GM19324 (cell line): ENCODE data around the gene SLC39A7.
A peak's percentile ranks its signal among the peaks of the same experiment; 100 is the strongest.

Source experiments
- ATAC-seq: cut with Tn5 transposase; IDR thresholded peaks from one replicate; pipeline ENCODE4 v1.9.1; 2021; ENCODE audit warnings: mild to moderate bottlenecking, moderate library complexity; ENCODE audit not compliant: unreplicated experiment, low FRiP score

SLC39A7 gene

GRCh38 chr6:33203443-33204164, 2.9 kb downstream of the SLC39A7 start:
- no peak for ATAC-seq

GRCh38 chr6:33204165-33204414, 3.4 kb downstream of the SLC39A7 start:
- ATAC-seq = no peak

GRCh38 chr6:33204415-33205190, 3.9 kb downstream of the SLC39A7 start, which contains the start of gene HSD17B8:
HSD17B8 (plus strand) TSS chr6:33204655; CDS start chr6:33204669, 14 bp downstream.
- ATAC-seq = peak; percentile 53

GRCh38 chr6:33205191-33206026, 4.7 kb downstream of the SLC39A7 start:
- ATAC-seq = no peak

GRCh38 chr6:33206027-33206863, 5.6 kb downstream of the SLC39A7 start:
- ATAC-seq = no peak

- ATAC-seq = no peak
Measured at GRCh38 chr6:33206864-33207551, 6.3 kb downstream of the SLC39A7 start.

GRCh38 chr6:33207552-33208090, 7.0 kb downstream of the SLC39A7 start:
- ATAC-seq = no peak

- peak; percentile 63 for ATAC-seq
Measured at GRCh38 chr6:33208091-33208967, 7.7 kb downstream of the SLC39A7 start, which contains the start of gene RING1. RING1 (plus strand) TSS chr6:33208500; CDS start chr6:33208823, 323 bp downstream.

GRCh38 chr6:33209856-33210255, 9.2 kb downstream of the SLC39A7 start:
- no peak for ATAC-seq

- ATAC-seq = no peak
Measured at GRCh38 chr6:33211136-33211535, 10.5 kb downstream of the SLC39A7 start.

GRCh38 chr6:33211666-33212422, 11.2 kb downstream of the SLC39A7 start:
- ATAC-seq = no peak

- no peak for ATAC-seq
Measured at GRCh38 chr6:33212857-33213165, 12.1 kb downstream of the SLC39A7 start.

GRCh38 chr6:33213166-33213988, 12.7 kb downstream of the SLC39A7 start:
- ATAC-seq = no peak

GRCh38 chr6:33213989-33214335, 13.3 kb downstream of the SLC39A7 start:
- ATAC-seq = no peak

- ATAC-seq = no peak
Measured at GRCh38 chr6:33215271-33216116, 14.8 kb downstream of the SLC39A7 start.

- ATAC-seq = no peak
Measured at GRCh38 chr6:33216117-33216649, 15.5 kb downstream of the SLC39A7 start.
